B cell (primary cell): Measurements from ENCODE around the gene RAPGEF5. TPM values are rescaled to one million over a fixed set of nuclear protein-coding genes. Genes with fewer than 3 reads are reported as not detected.

ENCODE experiments used
- ATAC-seq: fragments of 200-7000 bp; cut with Tn5 transposase; one replicate; pipeline ENCODE4 v1.10.0; 2021; ENCODE audit warnings: low read depth, mild to moderate bottlenecking, moderate number of reproducible peaks, moderate library complexity
- CTCF ChIA-PET: fragments of 350-600 bp; sonication (Branson Sonifier 250); formaldehyde crosslinking; loops from one replicate; lab custom pipeline; 2021; ENCODE audit warnings: antibody characterized with exemption, inconsistent platforms; lab: Charles Lee
- POLR2A ChIA-PET: fragments of 350-600 bp; sonication (Branson Sonifier 250); formaldehyde crosslinking; loops from one replicate; lab custom pipeline; 2021; ENCODE audit warnings: antibody characterized with exemption; lab: Charles Lee
- DNase-seq: peaks from one replicate; pipeline ENCODE4 v3.0.0; 2013
- H2AFZ ChIP-seq: 2 replicates; pipeline ENCODE4 v1.6.1; 2012; ENCODE audit warnings: mild to moderate bottlenecking, low read depth, low read length; ENCODE audit not compliant: insufficient read depth, poor library complexity, severe bottlenecking
- H3K27ac ChIP-seq, 2 donors: 1 replicate in 1 of 2; 2 replicates in 1 of 2; pipeline ENCODE4 v1.5.1; 2012 to 2013; ENCODE audit warnings: low read length in 2 of 2, mild to moderate bottlenecking in 2 of 2, moderate library complexity in 1 of 2
- H3K27me3 ChIP-seq, 4 experiments: fragments of 200-600 bp in 1 of 4; sonication (generic) in 1 of 4; replicated peaks in 1 of 4; 1 replicate in 2 of 4; 2 replicates in 2 of 4; pipeline versions ENCODE4 v1.6.1 to v1.7.0; 2013 to 2016; ENCODE audit warnings: low read length in 3 of 4, mild to moderate bottlenecking in 2 of 4, mixed read lengths in 1 of 4, moderate library complexity in 1 of 4; ENCODE audit not compliant: insufficient read depth in 4 of 4, control insufficient read depth in 3 of 4; ENCODE audit errors: control extremely low read depth in 1 of 4
- H3K36me3 ChIP-seq, 2 experiments: replicated peaks in 1 of 2; 1 replicate in 1 of 2; 2 replicates in 1 of 2; pipeline versions ENCODE4 v1.6.1 to v1.7.1; 2013; ENCODE audit warnings: low read length in 1 of 2; ENCODE audit not compliant: insufficient read depth in 2 of 2, control insufficient read depth in 1 of 2; ENCODE audit errors: control extremely low read depth in 1 of 2, extremely low read depth in 1 of 2
- H3K4me1 ChIP-seq, 2 donors: fragments of 200-600 bp in 1 of 2; sonication (generic) in 1 of 2; 1 replicate in 1 of 2; 2 replicates in 1 of 2; pipeline versions ENCODE4 v1.5.1 to v1.6.1; 2013 to 2017; ENCODE audit warnings: low read length in 2 of 2; ENCODE audit not compliant: control insufficient read depth in 2 of 2, insufficient read depth in 2 of 2
- H3K4me2 ChIP-seq: replicated peaks from 2 replicates; pipeline ENCODE3; 2012; ENCODE audit warnings: mild to moderate bottlenecking, low read depth, low read length; ENCODE audit not compliant: poor library complexity, severe bottlenecking
- H3K4me3 ChIP-seq, 5 experiments: fragments of 200-600 bp in 1 of 5; sonication (generic) in 1 of 5; 1 replicate in 3 of 5; 2 replicates in 2 of 5; pipeline versions ENCODE4 v1.5.1 to v1.7.0; 2011 to 2016; ENCODE audit warnings: low read length in 4 of 5, mild to moderate bottlenecking in 4 of 5, low read depth in 2 of 5, control low read depth in 1 of 5, moderate library complexity in 1 of 5; ENCODE audit not compliant: insufficient read depth in 1 of 5; ENCODE audit errors: control extremely low read depth in 1 of 5, extremely low read depth in 1 of 5
- H3K79me2 ChIP-seq: fragments of 200-600 bp; sonication (generic); one replicate; pipeline ENCODE4 v1.6.0; 2016; ENCODE audit warnings: low read length; ENCODE audit not compliant: control insufficient read depth, insufficient read depth
- H3K9ac ChIP-seq: fragments of 200-600 bp; sonication (generic); 2 replicates; pipeline ENCODE4 v1.6.1; 2017; ENCODE audit warnings: mild to moderate bottlenecking, low read length, moderate library complexity
- H3K9me3 ChIP-seq, 3 donors: one replicate each; pipeline versions ENCODE4 v1.6.1 to v1.7.1; 2013; ENCODE audit warnings: low read length in 2 of 3; ENCODE audit not compliant: control insufficient read depth in 2 of 3, insufficient read depth in 1 of 3; ENCODE audit errors: control extremely low read depth in 1 of 3
- H4K20me1 ChIP-seq: 2 replicates; pipeline ENCODE4 v1.6.0; 2012; ENCODE audit warnings: mild to moderate bottlenecking, low read length; ENCODE audit not compliant: insufficient read depth, control insufficient read depth, poor library complexity, severe bottlenecking
- H3K27ac Mint-ChIP-seq: one replicate; pipeline ENCODE4 v1.8.0; 2021; ENCODE audit warnings: mixed read lengths
- H3K27me3 Mint-ChIP-seq: one replicate; pipeline ENCODE4 v1.8.0; 2021; ENCODE audit warnings: mixed read lengths
- H3K4me1 Mint-ChIP-seq: one replicate; pipeline ENCODE4 v1.8.0; 2021; ENCODE audit warnings: mixed read lengths
- H3K4me3 Mint-ChIP-seq: one replicate; pipeline ENCODE4 v1.8.0; 2021; ENCODE audit warnings: mixed read lengths
- H3K9me3 Mint-ChIP-seq: one replicate; pipeline ENCODE4 v1.8.0; 2022; ENCODE audit warnings: mixed read lengths; ENCODE audit not compliant: insufficient read depth
- EZH2 ChIP-seq: IDR thresholded peaks from 2 replicates; pipeline ENCODE4 v1.6.1; 2012; ENCODE audit warnings: borderline replicate concordance, low read depth, mild to moderate bottlenecking, moderate library complexity, low read length; ENCODE audit not compliant: insufficient read depth, poor library complexity, severe bottlenecking
- WGBS: methylation state at CpG from one replicate; pipeline ENCODE4 v1.1.5; 2013; ENCODE audit warnings: missing lambda C conversion rate; ENCODE audit not compliant: insufficient coverage; 5-methylcytosine and 5-hydroxymethylcytosine counted together
- intact Hi-C: fragments of 100-400 bp; cut with micrococcal nuclease; formaldehyde crosslinking; loops from one replicate; pipeline ENCODE4 v1.10.0; 2022
- polyA plus RNA-seq: library from polyadenylated mRNA; depleted of rRNA; stranded (reverse); fragments of >200 nt; gene quantifications from 2 replicates; pipeline ENCODE4 v1.2.3, GENCODE V29; 2012
- total RNA-seq, 2 donors: library from RNA; stranded (reverse); fragments of 120-200 nt in 1 of 2; gene quantifications; 1 replicate in 1 of 2; 2 replicates in 1 of 2; pipeline versions ENCODE4 v1.2.3 to v1.2.4, GENCODE V29; 2013 to 2022
- TF ChIP-seq, protein P1 (sequence below): fragments of 200-600 bp; IDR thresholded peaks from one replicate; pipeline ENCODE4 v1.8.0; 2022; ENCODE audit warnings: antibody characterized with exemption, mild to moderate bottlenecking

The RAPGEF5 gene
- total and polyA plus RNA-seq, 2 donors (not counting 1 experiment from before 2014, with no cell fraction given), result 1.5 to 37.6 TPM

- Histone ChIP-seq H3K4me1 (no peaks in the 10 kb centered on the region), H3K9ac (no peak overlapping the region), H4K20me1 (no peaks in the 10 kb centered on the region), H3K79me2 (no peaks in the 10 kb centered on the region), H3K27ac (no peak overlapping the region), H3K36me3 (no peaks in the 10 kb centered on the region), H3K9me3 (no peaks in the 10 kb centered on the region), H3K4me3 (no peak overlapping the region), H2AFZ (no peak overlapping the region), H3K4me2 (no peak overlapping the region), H3K27me3 (no peaks in the 10 kb centered on the region)
- H3K27me3 Mint-ChIP-seq, result no peaks in the 10 kb centered on the region
- TF ChIP-seq, protein P1, sequence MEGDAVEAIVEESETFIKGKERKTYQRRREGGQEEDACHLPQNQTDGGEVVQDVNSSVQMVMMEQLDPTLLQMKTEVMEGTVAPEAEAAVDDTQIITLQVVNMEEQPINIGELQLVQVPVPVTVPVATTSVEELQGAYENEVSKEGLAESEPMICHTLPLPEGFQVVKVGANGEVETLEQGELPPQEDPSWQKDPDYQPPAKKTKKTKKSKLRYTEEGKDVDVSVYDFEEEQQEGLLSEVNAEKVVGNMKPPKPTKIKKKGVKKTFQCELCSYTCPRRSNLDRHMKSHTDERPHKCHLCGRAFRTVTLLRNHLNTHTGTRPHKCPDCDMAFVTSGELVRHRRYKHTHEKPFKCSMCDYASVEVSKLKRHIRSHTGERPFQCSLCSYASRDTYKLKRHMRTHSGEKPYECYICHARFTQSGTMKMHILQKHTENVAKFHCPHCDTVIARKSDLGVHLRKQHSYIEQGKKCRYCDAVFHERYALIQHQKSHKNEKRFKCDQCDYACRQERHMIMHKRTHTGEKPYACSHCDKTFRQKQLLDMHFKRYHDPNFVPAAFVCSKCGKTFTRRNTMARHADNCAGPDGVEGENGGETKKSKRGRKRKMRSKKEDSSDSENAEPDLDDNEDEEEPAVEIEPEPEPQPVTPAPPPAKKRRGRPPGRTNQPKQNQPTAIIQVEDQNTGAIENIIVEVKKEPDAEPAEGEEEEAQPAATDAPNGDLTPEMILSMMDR, result no peak
- TF ChIP-seq EZH2, result no peak
- ChIA-PET POLR2A (no interaction called here), CTCF (interaction anchor here (0.8 kb wide), 1 partner anchor 233 kb away, joined by 3 read pairs; no protein-coding TSS in a partner anchor)
- no peak for DNase-seq
- no peak overlapping the region for H3K27ac Mint-ChIP-seq
- intact Hi-C loops, result no loop called here
- H3K4me1 Mint-ChIP-seq, result no peaks in the 10 kb centered on the region
- ATAC-seq, result no peak
- 82% methylated on average over 4 of the region's 10 CpGs for WGBS
- no peaks in the 10 kb centered on the region for H3K9me3 Mint-ChIP-seq
- H3K4me3 Mint-ChIP-seq, result no peak overlapping the region
These were observed 137.0 kb downstream of the RAPGEF5 start for GRCh38 chr7:22219739-22220493.

DNA sequence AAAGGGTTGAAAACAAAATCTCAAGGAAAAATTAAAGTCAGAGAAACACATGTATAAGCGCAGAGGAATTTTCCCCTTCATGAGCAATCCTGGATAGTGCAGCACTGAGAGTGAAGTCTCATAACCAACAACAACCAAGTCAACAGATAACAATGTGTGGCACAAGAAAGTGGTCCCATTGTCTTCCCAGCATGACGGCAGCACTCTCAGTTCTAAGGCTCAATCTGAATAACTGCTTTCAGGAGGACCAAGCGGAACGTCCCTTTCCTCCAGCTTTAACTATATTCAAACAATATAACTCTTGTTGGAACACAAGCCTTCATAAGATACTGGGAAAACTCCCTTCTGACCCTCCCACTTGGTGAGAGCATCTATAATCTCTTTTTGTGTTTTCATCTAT is 137.9 kb downstream of the RAPGEF5 start:
- TF ChIP-seq, protein P1, result no peak
- TF ChIP-seq EZH2, result no peak
- Histone ChIP-seq H3K9me3 (no peaks in the 10 kb centered on the region), H4K20me1 (no peaks in the 10 kb centered on the region), H3K79me2 (no peaks in the 10 kb centered on the region), H3K36me3 (no peaks in the 10 kb centered on the region), H3K4me2 (no peak overlapping the region), H3K4me3 (no peak overlapping the region), H3K27me3 (no peaks in the 10 kb centered on the region), H3K4me1 (peaks cover 0 to 2% of the 10 kb centered on the region in 2 donors), H2AFZ (no peak overlapping the region), H3K27ac (no peak overlapping the region), H3K9ac (no peak overlapping the region)
- Mint-ChIP-seq H3K4me3 (no peak overlapping the region), H3K9me3 (no peaks in the 10 kb centered on the region), H3K27me3 (no peaks in the 10 kb centered on the region), H3K27ac (no peak overlapping the region), H3K4me1 (peaks cover 2% of the 10 kb centered on the region)
- 100% methylated on average over 4 of the region's 4 CpGs for WGBS
- DNase-seq, result no peak
- intact Hi-C loops, result no loop called here
- ChIA-PET POLR2A (no interaction called here), CTCF (interaction anchor here (0.8 kb wide), 1 partner anchor 233 kb away, joined by 3 read pairs; no protein-coding TSS in a partner anchor)
- ATAC-seq, result no peak
